HepG2 (cell line): ENCODE data around the gene PLD3.

ENCODE experiments used
- ATF6 ChIP-seq: sonication (generic); formaldehyde crosslinking; conservative IDR thresholded peaks from 2 replicates; pipeline ENCODE4 v1.4.0; 2020; ENCODE audit warnings: missing genetic modification reagents
- IRF2 ChIP-seq: IDR thresholded peaks from 2 replicates; pipeline ENCODE4 v1.6.1; 2018; ENCODE audit warnings: missing genetic modification reagents, missing compliant biosample characterization
- TAF1 ChIP-seq: sonication (generic); formaldehyde crosslinking; IDR thresholded peaks from 2 replicates; pipeline ENCODE4 v1.4.0; 2020; ENCODE audit warnings: missing genetic modification reagents
- ZFP37 ChIP-seq: sonication (generic); formaldehyde crosslinking; IDR thresholded peaks from 2 replicates; pipeline ENCODE4 v1.4.0; 2020; ENCODE audit warnings: missing genetic modification reagents, borderline replicate concordance
- ZNF839 ChIP-seq: sonication (generic); formaldehyde crosslinking; IDR thresholded peaks from 2 replicates; pipeline ENCODE4 v1.4.0; 2020; ENCODE audit warnings: missing genetic modification reagents, mild to moderate bottlenecking, borderline replicate concordance

GRCh38 chr19:40348961-40349507 is 539 bp downstream of the PLD3 start:
- TF ChIP-seq ZFP37 (CRISPR knock-in tag) (no peak), ZNF839 (CRISPR knock-in tag) (no peak), ATF6 (no peak), TAF1 (no peak), IRF2 (CRISPR knock-in tag) (no peak)
